GM20000 (cell line): ENCODE data around the gene HSBP1.

ENCODE experiments used
- DNase-seq: peaks from one replicate; pipeline ENCODE4 v3.0.0; 2012; ENCODE audit warnings: low spot score
- CTCF ChIP-seq: IDR thresholded peaks from 2 replicates; pipeline ENCODE4 v1.5.1; 2012; ENCODE audit warnings: mild to moderate bottlenecking, control low read depth; ENCODE audit errors: extremely low read depth, missing control alignments

The HSBP1 gene

DNA sequence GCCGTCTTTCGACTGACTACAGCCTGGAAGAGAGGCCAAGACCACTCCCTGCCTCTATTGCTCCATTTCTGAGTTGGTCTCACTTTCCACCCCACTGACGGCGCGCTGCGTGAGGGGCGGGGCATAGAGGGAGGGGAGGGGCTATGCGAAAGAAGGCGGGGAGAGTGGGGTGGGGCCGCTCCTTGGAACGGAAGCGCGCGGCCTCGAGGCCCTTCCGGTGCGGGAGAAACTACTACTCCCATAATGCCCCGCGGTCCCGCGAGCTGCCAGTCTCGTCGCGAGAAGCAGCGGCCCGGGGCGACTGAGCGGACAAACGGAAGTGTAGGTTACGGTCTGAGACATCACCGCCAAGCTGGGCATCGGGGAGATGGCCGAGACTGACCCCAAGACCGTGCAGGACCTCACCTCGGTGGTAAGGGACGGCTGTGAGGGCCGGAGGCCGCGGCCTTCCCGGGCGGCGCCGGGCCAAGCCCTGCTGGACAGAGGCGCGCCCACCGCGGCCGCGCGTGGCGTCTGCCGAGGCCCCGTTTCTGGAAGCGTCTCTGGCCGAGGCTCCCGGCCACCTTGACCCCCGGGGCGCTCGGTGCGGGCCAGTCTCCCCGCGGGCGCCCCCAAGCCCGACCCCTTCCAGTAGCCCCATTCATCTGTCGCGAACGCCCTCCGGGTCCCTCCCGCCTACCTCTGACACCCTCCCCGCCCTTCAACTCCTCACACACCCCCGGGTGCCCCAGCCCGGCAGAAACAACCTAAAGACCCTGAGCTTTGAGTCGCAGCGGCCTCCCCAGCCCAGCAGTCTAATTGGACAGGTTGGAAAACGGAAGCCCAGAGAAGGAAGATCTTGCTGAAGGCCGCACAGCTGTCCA lies at the start of gene HSBP1:
HSBP1 (plus strand) TSS at position 269 of the 863 bp plus-strand sequence; CDS start at position 368, 99 bp downstream.
- DNase-seq, result peak; percentile 97
- TF ChIP-seq CTCF, result no peak

DNA sequence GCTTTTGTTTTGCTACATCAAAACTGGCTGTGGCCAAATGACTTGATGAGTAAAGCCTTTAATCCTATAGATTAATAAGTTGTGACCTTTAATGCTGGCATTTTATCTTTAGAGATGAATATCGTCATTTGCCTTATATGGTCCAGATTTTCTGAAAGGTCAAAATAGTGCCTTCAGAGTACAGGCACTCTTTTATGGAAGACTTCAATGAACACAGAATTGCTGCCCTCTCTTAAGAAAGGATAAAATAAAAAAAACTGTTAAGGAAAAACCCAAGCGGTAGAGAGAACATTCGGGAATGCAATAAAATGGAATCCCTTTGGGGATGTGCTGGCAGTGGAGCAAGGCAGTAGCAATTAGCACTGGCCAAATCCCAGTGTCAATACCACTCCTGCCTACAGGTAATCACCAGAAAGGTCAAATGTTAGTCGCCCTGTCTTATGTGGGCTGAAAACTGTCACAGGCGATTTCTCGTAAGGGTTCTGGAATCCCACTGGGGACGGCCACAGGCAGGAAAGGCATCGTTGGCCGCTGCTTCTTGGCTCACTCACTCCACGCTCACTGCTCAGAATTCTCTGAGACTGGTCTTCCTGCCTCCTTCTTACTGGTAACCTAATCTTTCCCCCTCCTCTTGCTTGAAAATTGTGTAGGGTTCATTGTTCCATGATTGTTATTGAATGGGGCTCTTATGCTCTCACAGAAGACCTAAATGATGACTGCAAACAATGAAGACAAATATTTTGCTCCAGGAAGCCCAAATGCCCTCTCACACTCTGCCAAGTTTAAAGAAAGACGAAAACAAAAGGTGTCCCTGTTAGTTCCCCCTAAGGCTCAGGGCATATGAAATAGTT lies 45.4 kb upstream of the HSBP1 start:
- no peak for TF ChIP-seq CTCF
- DNase-seq, result no peak

GRCh38 chr16:83762992-83763358 lies 44.8 kb upstream of the HSBP1 start:
- TF ChIP-seq CTCF, result no peak
- no peak for DNase-seq

- no peak for TF ChIP-seq CTCF
These were observed 38.8 kb upstream of the HSBP1 start for GRCh38 chr16:83768986-83769385.

DNA sequence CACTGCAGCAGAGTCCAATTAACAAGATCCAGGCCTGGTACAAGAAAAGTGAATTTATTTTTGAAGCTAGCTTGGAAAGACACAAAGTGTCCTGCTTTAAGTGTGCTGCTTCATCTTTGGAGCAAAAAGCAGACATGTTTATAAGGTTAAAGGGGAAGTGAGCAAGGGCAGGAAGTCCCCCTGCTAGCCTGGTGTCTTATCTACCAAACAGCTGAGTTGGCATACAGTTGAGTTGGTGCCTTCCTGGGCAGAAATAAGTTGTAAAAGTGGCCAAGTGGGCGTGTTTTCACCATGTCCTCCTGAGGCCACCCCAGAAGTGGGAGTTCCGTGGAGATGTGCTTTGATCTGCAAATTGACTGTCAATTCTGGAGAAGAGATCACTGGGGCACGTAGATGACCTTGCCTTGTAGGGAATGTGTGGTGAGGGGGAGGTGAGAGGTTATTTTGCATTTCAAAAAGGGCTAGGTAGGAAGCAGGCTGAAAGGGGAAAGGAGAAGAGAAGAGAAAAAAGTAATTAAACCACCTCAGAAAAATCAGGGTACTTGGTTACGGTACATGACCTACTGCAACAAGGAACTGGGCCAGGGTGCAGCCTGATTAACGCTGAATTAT lies 38.3 kb upstream of the HSBP1 start:
- TF ChIP-seq CTCF, result no peak

More at GRCh38 chr16:83768986-83769385, 38.8 kb upstream of the HSBP1 start:
- no peak for DNase-seq

DNA sequence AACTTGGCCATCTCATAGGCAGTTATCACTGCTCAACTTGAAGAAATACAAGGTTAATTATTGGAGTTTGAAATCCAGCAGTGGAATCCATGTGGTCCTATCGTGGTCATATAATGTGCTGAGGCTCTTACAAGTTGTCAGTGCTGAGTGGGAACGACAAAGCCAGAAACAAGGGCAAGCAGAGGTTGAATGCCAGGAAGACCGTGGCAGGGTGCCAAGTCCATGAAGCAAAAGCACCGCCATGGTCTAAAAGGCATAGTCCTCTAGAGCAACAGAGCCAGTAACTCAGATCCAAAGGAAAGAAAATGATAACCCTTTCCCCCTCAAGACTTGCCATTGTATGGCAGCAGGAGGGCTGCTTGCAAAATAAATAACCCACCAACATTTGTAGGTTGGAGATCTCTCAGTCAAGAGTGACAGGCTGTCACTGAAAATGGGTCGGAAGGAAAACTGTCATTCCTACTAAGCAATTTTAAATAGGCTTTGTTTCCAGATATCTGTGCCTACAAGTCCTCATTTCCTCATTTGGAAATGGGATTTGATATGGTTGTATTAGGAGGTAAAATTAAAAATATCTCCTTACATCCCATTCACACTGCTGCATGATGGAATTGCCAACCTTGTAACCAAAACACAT lies 36.4 kb upstream of the HSBP1 start:
- DNase-seq, result no peak
- no peak for TF ChIP-seq CTCF

More for the DNA sequence above, 38.3 kb upstream of the HSBP1 start:
- no peak for DNase-seq

DNA sequence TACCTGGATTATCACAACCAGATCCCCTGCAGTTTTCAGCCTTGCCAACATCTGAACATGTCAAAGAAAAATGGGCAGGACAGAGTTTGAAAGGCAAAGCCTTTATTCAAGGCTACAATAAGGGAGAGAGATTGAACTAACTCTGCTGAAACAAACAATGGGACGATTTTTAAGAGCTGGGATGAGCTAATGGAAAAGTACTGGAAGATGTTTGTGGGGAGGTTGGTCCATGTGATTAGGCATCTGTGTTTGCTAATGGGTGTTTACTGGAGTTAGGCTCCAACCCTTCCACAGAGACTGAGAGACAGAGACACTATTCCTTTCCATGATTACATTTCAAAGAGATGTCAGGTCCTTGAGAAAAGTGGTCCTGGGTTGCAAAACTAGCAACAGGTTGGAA lies 35.0 kb upstream of the HSBP1 start:
- no peak for TF ChIP-seq CTCF
- no peak for DNase-seq
